Endodermal cell (in vitro differentiated cells): ENCODE data around the gene LRRC9. TPM values are rescaled to one million over a fixed set of nuclear protein-coding genes. Genes with fewer than 3 reads are reported as not detected.

ENCODE experiments used
- DNase-seq: peaks from one replicate; pipeline ENCODE4 v3.0.0-alpha.2; 2017
- H3K27ac ChIP-seq: 2 replicates; pipeline ENCODE4 v1.5.1; 2013; ENCODE audit warnings: mild to moderate bottlenecking, low read depth, low read length, moderate library complexity
- H3K27me3 ChIP-seq: 2 replicates; pipeline ENCODE4 v1.6.1; 2013; ENCODE audit warnings: mild to moderate bottlenecking, low read length, moderate library complexity; ENCODE audit not compliant: insufficient read depth, control insufficient read depth, poor library complexity, severe bottlenecking
- H3K36me3 ChIP-seq: 2 replicates; pipeline ENCODE4 v1.7.0; 2013; ENCODE audit warnings: mild to moderate bottlenecking, low read length, moderate library complexity; ENCODE audit not compliant: control insufficient read depth, insufficient read depth
- H3K4me1 ChIP-seq: one replicate; pipeline ENCODE4 v1.7.0; 2013; ENCODE audit warnings: low read length; ENCODE audit not compliant: control insufficient read depth, insufficient read depth
- H3K4me3 ChIP-seq: 2 replicates; pipeline ENCODE4 v1.5.1; 2013; ENCODE audit warnings: mild to moderate bottlenecking, low read length, moderate library complexity
- H3K9ac ChIP-seq: 2 replicates; pipeline ENCODE4 v1.6.1; 2013; ENCODE audit warnings: mild to moderate bottlenecking, low read length, moderate library complexity; ENCODE audit not compliant: poor library complexity, severe bottlenecking; ENCODE audit errors: extremely low read depth
- H3K9me3 ChIP-seq: 2 replicates; pipeline ENCODE4 v1.6.1; 2013; ENCODE audit warnings: mild to moderate bottlenecking, low read length, moderate library complexity; ENCODE audit not compliant: control insufficient read depth
- H3K27ac Mint-ChIP-seq: 2 replicates; pipeline ENCODE4 v1.8.0; 2020; ENCODE audit warnings: mixed read lengths
- H3K27me3 Mint-ChIP-seq: 2 replicates; pipeline ENCODE4 v1.8.0; 2021; ENCODE audit warnings: mild to moderate bottlenecking, mixed read lengths; ENCODE audit not compliant: insufficient read depth
- H3K36me3 Mint-ChIP-seq: 2 replicates; pipeline ENCODE4 v1.8.0; 2020; ENCODE audit warnings: low read depth, mixed read lengths
- H3K4me1 Mint-ChIP-seq: 2 replicates; pipeline ENCODE4 v1.8.0; 2020; ENCODE audit warnings: mixed read lengths
- H3K4me3 Mint-ChIP-seq: 2 replicates; pipeline ENCODE4 v1.8.0; 2020; ENCODE audit warnings: mild to moderate bottlenecking, moderate library complexity, mixed read lengths
- H3K9me3 Mint-ChIP-seq: 2 replicates; pipeline ENCODE4 v1.8.0; 2020; ENCODE audit warnings: mild to moderate bottlenecking, mixed read lengths
- CTCF ChIP-seq: fragments of 200-600 bp; sonication (generic); conservative IDR thresholded peaks from 2 replicates; pipeline ENCODE4 v1.5.0; 2021; ENCODE audit warnings: antibody characterized with exemption, mild to moderate bottlenecking
- WGBS, 2 experiments: methylation state at CpG; one replicate each; pipeline versions ENCODE4 v1.1.5 to v1.1.7; 2013; ENCODE audit warnings: missing lambda C conversion rate in 2 of 2, mixed read lengths in 1 of 2; ENCODE audit not compliant: insufficient coverage in 1 of 2, insufficient read length in 1 of 2; 5-methylcytosine and 5-hydroxymethylcytosine counted together
- total RNA-seq, 2 donors: library from RNA; stranded (reverse); fragmentation: NEBNext Ultra II Directional in 1 of 2; extraction: Animal tissue kit (Norgen Biotek cat#: 25700) in 1 of 2; gene quantifications; 2 replicates in 1 of 2; 3 replicates in 1 of 2; pipeline ENCODE4 v1.2.1, GENCODE V29; 2021

Gene LRRC9
- total RNA-seq, 2 donors from 2014 or later = 3.0 to 3.5 TPM

- TF ChIP-seq CTCF = no peak
- no peak overlapping the region for H3K27ac Mint-ChIP-seq
- H3K4me3 ChIP-seq = no peak overlapping the region
- no peak overlapping the region for H3K27ac ChIP-seq
- no peaks in the 10 kb centered on the region for H3K4me1 Mint-ChIP-seq
- no peaks in the 10 kb centered on the region for H3K9me3 ChIP-seq
- WGBS, 2 experiments = 100% methylated on average over 1 of the region's 1 CpG; no CpG with 5 or more reads in 1 of the 2 experiments
- H3K9me3 Mint-ChIP-seq = no peaks in the 10 kb centered on the region
- no peak overlapping the region for H3K4me3 Mint-ChIP-seq
- H3K9ac ChIP-seq = no peak overlapping the region
- H3K27me3 ChIP-seq = no peaks in the 10 kb centered on the region
- H3K27me3 Mint-ChIP-seq = no peaks in the 10 kb centered on the region
- DNase-seq = no peak
- no peaks in the 10 kb centered on the region for H3K36me3 ChIP-seq
- no peaks in the 10 kb centered on the region for H3K4me1 ChIP-seq
- H3K36me3 Mint-ChIP-seq = no peaks in the 10 kb centered on the region
Observed at GRCh38 chr14:59926534-59926933, 6.6 kb downstream of the LRRC9 start.

GRCh38 chr14:59931237-59931636 lies 11.3 kb downstream of the LRRC9 start:
- Histone ChIP-seq H3K9ac (no peak overlapping the region), H3K27me3 (no peaks in the 10 kb centered on the region), H3K4me3 (no peak overlapping the region), H3K36me3 (no peaks in the 10 kb centered on the region), H3K27ac (no peak overlapping the region), H3K9me3 (no peaks in the 10 kb centered on the region), H3K4me1 (no peaks in the 10 kb centered on the region)
- no peak for DNase-seq
- H3K36me3 Mint-ChIP-seq = no peaks in the 10 kb centered on the region
- H3K9me3 Mint-ChIP-seq = no peaks in the 10 kb centered on the region
- TF ChIP-seq CTCF = no peak
- H3K27ac Mint-ChIP-seq = no peak overlapping the region
- whole genome bisulfite sequencing, 2 experiments = 83% methylated on average over 1 of the region's 1 CpG; no CpG with 5 or more reads in 1 of the 2 experiments
- no peaks in the 10 kb centered on the region for H3K4me1 Mint-ChIP-seq
- H3K4me3 Mint-ChIP-seq = no peak overlapping the region
- no peaks in the 10 kb centered on the region for H3K27me3 Mint-ChIP-seq

- Histone ChIP-seq H3K9ac (no peak overlapping the region), H3K4me1 (no peaks in the 10 kb centered on the region), H3K27ac (no peak overlapping the region), H3K9me3 (no peaks in the 10 kb centered on the region), H3K36me3 (no peaks in the 10 kb centered on the region), H3K4me3 (no peak overlapping the region), H3K27me3 (no peaks in the 10 kb centered on the region)
- TF ChIP-seq CTCF = no peak
- Mint-ChIP-seq H3K4me1 (no peaks in the 10 kb centered on the region), H3K9me3 (no peaks in the 10 kb centered on the region), H3K27ac (no peak overlapping the region), H3K4me3 (no peak overlapping the region), H3K36me3 (no peaks in the 10 kb centered on the region), H3K27me3 (no peaks in the 10 kb centered on the region)
- WGBS, 2 experiments = 90% methylated on average over 1 of the region's 1 CpG; no CpG with 5 or more reads in 1 of the 2 experiments
- DNase-seq = no peak
Observed at GRCh38 chr14:59936145-59936544, 16.2 kb downstream of the LRRC9 start.
